SK-N-SH treated with all-trans-retinoic acid at 6 μM for 48 hours (cell line): Measurements from ENCODE around the gene CCR9.

Source experiments
- CSDC2 ChIP-seq: fragments of 250-450 bp; sonication (Bioruptor Pico); IDR thresholded peaks from 2 replicates; pipeline ENCODE4 v1.5.0; 2020; ENCODE audit warnings: mild to moderate bottlenecking, moderate library complexity
- SNAI2 ChIP-seq: fragments of 250-450 bp; sonication (Bioruptor Pico); IDR thresholded peaks from 2 replicates; pipeline ENCODE4 v1.5.0; 2020; ENCODE audit warnings: mild to moderate bottlenecking, moderate library complexity
- TCF4 ChIP-seq: fragments of 250-450 bp; sonication (Bioruptor Pico); IDR thresholded peaks from 2 replicates; pipeline ENCODE4 v1.8.0; 2021; ENCODE audit warnings: mild to moderate bottlenecking, moderate library complexity, borderline replicate concordance
- ZNF70 ChIP-seq: fragments of 450-650 bp; formaldehyde crosslinking; IDR thresholded peaks from 2 replicates; pipeline ENCODE4 v1.5.0; 2020; ENCODE audit warnings: mild to moderate bottlenecking, moderate library complexity
- ZNF8 ChIP-seq: fragments of 450-650 bp; formaldehyde crosslinking; IDR thresholded peaks from 2 replicates; pipeline ENCODE4 v1.5.0; 2020; ENCODE audit warnings: mild to moderate bottlenecking, moderate library complexity
- TF ChIP-seq, protein P1 (sequence below): fragments of 250-450 bp; sonication (Bioruptor Pico); IDR thresholded peaks from 2 replicates; pipeline ENCODE4 v1.8.0; 2020; ENCODE audit warnings: mild to moderate bottlenecking, moderate library complexity, borderline replicate concordance

DNA sequence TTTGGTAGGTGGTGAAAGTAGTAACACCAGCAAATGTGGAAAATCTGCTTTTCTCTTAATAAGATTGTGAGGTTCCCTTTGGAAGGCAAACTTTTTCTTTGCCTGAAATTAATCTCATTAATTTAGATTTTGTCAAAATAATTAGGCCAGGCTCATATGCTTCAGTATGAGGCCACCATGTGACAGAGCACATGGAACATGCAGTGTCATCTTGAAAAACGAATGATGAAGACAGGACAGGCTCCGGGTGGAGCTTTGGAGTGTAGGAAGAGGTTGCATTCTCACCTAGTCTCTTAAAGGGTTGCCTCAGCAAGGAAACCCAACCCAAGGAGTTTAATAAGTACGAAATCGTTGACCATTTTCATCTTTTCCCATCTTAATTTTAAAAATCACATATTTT is 25.9 kb upstream of the CCR9 start:
- TF ChIP-seq, protein P1, sequence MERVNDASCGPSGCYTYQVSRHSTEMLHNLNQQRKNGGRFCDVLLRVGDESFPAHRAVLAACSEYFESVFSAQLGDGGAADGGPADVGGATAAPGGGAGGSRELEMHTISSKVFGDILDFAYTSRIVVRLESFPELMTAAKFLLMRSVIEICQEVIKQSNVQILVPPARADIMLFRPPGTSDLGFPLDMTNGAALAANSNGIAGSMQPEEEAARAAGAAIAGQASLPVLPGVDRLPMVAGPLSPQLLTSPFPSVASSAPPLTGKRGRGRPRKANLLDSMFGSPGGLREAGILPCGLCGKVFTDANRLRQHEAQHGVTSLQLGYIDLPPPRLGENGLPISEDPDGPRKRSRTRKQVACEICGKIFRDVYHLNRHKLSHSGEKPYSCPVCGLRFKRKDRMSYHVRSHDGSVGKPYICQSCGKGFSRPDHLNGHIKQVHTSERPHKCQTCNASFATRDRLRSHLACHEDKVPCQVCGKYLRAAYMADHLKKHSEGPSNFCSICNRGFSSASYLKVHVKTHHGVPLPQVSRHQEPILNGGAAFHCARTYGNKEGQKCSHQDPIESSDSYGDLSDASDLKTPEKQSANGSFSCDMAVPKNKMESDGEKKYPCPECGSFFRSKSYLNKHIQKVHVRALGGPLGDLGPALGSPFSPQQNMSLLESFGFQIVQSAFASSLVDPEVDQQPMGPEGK (CRISPR knock-in tag) = no peak
- no peak for TF ChIP-seq ZNF8
- no peak for TF ChIP-seq SNAI2 (CRISPR knock-in tag)
- no peak for TF ChIP-seq CSDC2
- no peak for TF ChIP-seq ZNF70 (CRISPR knock-in tag)
- TF ChIP-seq TCF4 = no peak
